Cardiac muscle cell (in vitro differentiated cells and primary cell): ENCODE results near the gene ZMYND10. TPM values are rescaled to one million over a fixed set of nuclear protein-coding genes. Genes with fewer than 3 reads are reported as not detected.

ENCODE experiments used
- DNase-seq, 2 donors: peaks; one replicate each; pipeline versions ENCODE4 v3.0.0 to v3.0.0-alpha.2; 2010 to 2017; ENCODE audit warnings: low read depth in 1 of 2, low spot score in 1 of 2
- H3K27ac ChIP-seq: fragments of 200-600 bp; sonication (generic); 2 replicates; pipeline ENCODE4 v1.5.1; 2016
- H3K27me3 ChIP-seq: fragments of 200-600 bp; sonication (generic); 2 replicates; pipeline ENCODE4 v1.6.0; 2016; ENCODE audit warnings: control low read depth
- H3K36me3 ChIP-seq: fragments of 200-600 bp; sonication (generic); 2 replicates; pipeline ENCODE4 v1.5.1; 2016; ENCODE audit warnings: control low read depth
- H3K4me1 ChIP-seq: fragments of 200-600 bp; sonication (generic); 2 replicates; pipeline ENCODE4 v1.8.1; 2017; ENCODE audit warnings: low read depth, mild to moderate bottlenecking, mixed run types
- H3K4me3 ChIP-seq: fragments of 200-600 bp; sonication (generic); 2 replicates; pipeline ENCODE4 v1.5.1; 2016; ENCODE audit warnings: mild to moderate bottlenecking
- H3K9me3 ChIP-seq: fragments of 200-600 bp; sonication (generic); 2 replicates; pipeline ENCODE4 v1.5.1; 2017; ENCODE audit warnings: low read depth, mild to moderate bottlenecking, control low read depth
- polyA plus RNA-seq: library from polyadenylated mRNA; unstranded; fragments of >200 nt; fragmentation: Nextera tagmentation; extraction: Ambion mirVana; gene quantifications from 2 replicates; pipeline ENCODE4 v1.2.1, GENCODE V29; 2016
- total RNA-seq: library from RNA; depleted of rRNA; stranded (reverse); fragments of >200 nt; gene quantifications from 2 replicates; pipeline ENCODE4 v1.2.3, GENCODE V29; 2016
- TF ChIP-seq, protein P1 (sequence below): IDR thresholded peaks from 2 replicates; pipeline ENCODE4 v1.5.1; 2012; ENCODE audit warnings: low read depth, mild to moderate bottlenecking, low read length

The ZMYND10 gene
- total and polyA plus RNA-seq, 2 experiments from 2014 or later: 1.8 to 2.8 TPM

DNA sequence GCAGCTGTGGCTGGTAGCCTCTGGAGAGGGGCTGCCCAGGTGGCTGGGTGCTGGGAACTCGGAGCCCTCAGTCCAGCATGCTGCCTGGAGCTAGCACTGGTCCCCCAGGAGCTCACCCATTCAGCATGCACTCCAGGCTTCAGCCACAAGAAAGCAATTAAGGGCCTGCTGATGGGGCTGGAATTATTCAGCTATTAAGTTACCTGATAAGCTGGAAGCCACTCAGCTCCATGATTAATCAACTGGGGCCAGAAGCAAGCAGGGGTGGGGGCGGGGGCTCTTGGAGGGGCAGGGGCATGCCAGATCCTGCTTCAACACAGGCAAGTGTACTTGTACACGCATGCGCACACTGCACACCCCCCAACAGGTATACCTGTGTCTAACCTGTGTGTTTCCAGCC lies 35.9 kb upstream of the ZMYND10 start:
- Histone ChIP-seq H3K36me3 (no peaks in the 10 kb centered on the region), H3K4me3 (no peak overlapping the region), H3K27ac (no peak overlapping the region), H3K4me1 (no peaks in the 10 kb centered on the region), H3K27me3 (no peaks in the 10 kb centered on the region), H3K9me3 (no peaks in the 10 kb centered on the region)
- TF ChIP-seq, protein P1, sequence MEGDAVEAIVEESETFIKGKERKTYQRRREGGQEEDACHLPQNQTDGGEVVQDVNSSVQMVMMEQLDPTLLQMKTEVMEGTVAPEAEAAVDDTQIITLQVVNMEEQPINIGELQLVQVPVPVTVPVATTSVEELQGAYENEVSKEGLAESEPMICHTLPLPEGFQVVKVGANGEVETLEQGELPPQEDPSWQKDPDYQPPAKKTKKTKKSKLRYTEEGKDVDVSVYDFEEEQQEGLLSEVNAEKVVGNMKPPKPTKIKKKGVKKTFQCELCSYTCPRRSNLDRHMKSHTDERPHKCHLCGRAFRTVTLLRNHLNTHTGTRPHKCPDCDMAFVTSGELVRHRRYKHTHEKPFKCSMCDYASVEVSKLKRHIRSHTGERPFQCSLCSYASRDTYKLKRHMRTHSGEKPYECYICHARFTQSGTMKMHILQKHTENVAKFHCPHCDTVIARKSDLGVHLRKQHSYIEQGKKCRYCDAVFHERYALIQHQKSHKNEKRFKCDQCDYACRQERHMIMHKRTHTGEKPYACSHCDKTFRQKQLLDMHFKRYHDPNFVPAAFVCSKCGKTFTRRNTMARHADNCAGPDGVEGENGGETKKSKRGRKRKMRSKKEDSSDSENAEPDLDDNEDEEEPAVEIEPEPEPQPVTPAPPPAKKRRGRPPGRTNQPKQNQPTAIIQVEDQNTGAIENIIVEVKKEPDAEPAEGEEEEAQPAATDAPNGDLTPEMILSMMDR: no peak
- DNase-seq: no peak

DNA sequence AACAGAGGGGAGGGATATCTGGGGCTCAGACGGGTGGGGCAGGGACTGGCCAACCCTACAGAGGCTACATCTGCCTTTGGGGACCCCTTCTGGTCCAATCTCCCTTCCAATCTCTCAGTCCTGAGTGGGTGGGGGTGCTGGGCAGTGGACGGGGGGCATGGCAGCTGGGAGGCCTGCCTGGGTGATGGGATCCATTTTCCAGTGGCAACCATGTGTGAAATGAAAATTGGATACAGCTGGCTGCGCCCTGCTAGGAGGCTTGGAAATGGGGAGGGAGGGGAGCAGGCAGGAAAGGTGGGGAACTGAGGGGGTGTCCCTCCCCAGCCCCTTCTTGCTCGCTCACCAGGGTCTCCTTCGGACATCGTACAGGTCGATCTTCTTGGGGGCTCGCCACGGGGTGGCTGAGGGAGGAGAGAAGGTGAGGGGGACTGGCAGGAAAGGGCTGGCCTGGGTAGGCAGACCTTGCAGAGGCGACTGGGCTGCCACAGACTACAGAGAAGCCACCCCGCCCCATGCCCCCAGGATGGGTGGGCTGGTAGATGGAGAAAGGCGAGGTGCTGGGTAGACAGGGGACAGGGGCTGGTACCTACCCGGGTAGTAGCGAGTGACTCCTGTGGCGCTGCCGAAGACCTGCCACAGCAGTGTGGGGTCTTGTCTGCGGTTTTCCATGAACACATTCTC lies 35.0 kb upstream of the ZMYND10 start:
- TF ChIP-seq, protein P1: no peak
- Histone ChIP-seq H3K27me3 (no peaks in the 10 kb centered on the region), H3K4me3 (no peak overlapping the region), H3K4me1 (no peaks in the 10 kb centered on the region), H3K27ac (no peak overlapping the region), H3K9me3 (no peaks in the 10 kb centered on the region), H3K36me3 (no peaks in the 10 kb centered on the region)
- no peak for DNase-seq

DNA sequence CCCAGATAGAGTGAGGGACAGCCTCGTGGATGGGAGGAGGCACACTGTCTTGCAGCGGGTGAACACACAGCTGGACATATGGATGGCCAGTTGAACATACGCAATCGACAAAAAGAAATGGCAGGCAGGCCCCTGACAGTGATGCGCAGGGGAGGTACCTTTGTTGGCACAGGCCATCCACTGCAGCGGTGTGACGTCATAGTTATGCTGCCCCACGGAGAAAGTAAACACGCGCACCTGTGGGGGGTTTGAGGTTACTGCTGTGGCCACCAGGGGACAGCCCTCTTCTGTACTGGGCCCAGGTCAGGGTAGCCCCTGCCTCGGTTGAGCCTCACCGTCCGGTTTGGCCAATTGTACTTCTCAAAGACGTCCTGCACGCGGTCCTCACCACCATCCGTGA lies 33.2 kb upstream of the ZMYND10 start:
- Histone ChIP-seq H3K4me3 (no peak overlapping the region), H3K36me3 (no peaks in the 10 kb centered on the region), H3K9me3 (no peaks in the 10 kb centered on the region), H3K27ac (no peak overlapping the region), H3K27me3 (no peaks in the 10 kb centered on the region), H3K4me1 (no peaks in the 10 kb centered on the region)
- no peak for DNase-seq
- TF ChIP-seq, protein P1: no peak

DNA sequence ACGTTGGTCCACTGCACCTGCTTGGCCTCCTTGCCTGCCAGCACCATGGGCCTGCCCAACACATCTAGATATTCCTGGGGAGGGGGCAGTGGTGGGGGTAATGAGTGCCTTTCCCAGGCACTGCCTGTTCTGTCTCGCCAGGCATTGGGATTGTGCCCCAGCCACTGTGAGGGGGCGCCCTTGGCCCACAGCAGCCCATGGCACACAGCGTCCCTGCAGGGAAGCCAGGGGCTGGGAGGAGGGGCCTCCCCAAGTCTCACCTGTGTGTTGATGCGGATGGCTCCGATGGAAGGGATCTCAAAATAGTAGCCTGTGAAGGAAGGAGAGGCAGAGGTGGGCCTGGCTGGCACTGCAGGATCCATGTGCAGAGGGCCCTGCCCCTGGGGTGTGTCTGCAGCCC lies 32.5 kb upstream of the ZMYND10 start:
- no peaks in the 10 kb centered on the region for H3K9me3 ChIP-seq
- TF ChIP-seq, protein P1: no peak
- no peak overlapping the region for H3K4me3 ChIP-seq
- no peaks in the 10 kb centered on the region for H3K36me3 ChIP-seq
- H3K4me1 ChIP-seq: no peaks in the 10 kb centered on the region
- no peak for DNase-seq
- H3K27ac ChIP-seq: no peak overlapping the region
- no peaks in the 10 kb centered on the region for H3K27me3 ChIP-seq

DNA sequence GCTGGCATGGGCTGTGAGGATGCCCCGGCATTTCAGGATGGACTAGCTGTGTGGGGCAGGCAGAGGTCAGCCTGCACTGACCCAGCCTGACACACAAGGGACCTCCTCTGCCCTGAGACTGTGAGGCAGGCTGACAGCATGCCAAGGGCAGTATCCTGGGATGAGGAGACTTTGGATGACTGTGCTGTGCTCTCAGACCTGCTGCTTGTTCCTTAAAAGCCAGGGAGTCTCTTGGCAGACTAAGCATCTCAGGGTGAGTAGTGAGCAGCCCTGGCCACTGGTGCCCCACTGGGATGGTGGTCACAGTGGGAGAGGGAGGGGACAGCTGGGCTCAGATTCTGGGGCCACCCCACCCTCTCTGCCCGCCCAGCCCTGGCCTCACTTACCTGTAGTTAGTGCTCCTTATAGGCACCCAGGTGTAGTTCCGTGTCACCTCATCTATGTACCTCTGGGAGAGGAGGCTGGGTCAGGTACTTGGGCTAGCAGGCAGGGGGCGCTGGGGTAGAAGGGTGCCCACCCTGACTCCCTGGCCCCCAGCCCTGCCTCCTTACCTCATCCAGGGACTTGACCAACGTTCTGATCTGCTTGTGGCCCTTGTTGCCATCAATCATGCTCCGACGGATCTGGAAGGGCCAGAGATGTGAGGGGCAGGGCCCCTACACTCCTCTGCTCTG lies 29.9 kb upstream of the ZMYND10 start:
- TF ChIP-seq, protein P1: no peak
- Histone ChIP-seq H3K27me3 (no peaks in the 10 kb centered on the region), H3K4me1 (no peaks in the 10 kb centered on the region), H3K27ac (no peak overlapping the region), H3K4me3 (no peak overlapping the region), H3K9me3 (no peaks in the 10 kb centered on the region), H3K36me3 (no peaks in the 10 kb centered on the region)
- no peak for DNase-seq
